HL-60 (cell line): ENCODE measurements around the gene KCNJ4.

ENCODE experiments used
- POLR2AphosphoS5 ChIP-seq: IDR thresholded peaks from 2 replicates; pipeline ENCODE4 v1.6.1; 2012; ENCODE audit warnings: low read depth
- REST ChIP-seq: IDR thresholded peaks from 2 replicates; pipeline ENCODE4 v1.6.1; 2012; ENCODE audit warnings: low read depth; ENCODE audit not compliant: insufficient replicate concordance
- TF ChIP-seq, protein P1 (sequence below): IDR thresholded peaks from one replicate; pipeline ENCODE4 v1.5.1; 2011; ENCODE audit warnings: low read length, control low read depth, inconsistent platforms; ENCODE audit not compliant: insufficient read depth

DNA sequence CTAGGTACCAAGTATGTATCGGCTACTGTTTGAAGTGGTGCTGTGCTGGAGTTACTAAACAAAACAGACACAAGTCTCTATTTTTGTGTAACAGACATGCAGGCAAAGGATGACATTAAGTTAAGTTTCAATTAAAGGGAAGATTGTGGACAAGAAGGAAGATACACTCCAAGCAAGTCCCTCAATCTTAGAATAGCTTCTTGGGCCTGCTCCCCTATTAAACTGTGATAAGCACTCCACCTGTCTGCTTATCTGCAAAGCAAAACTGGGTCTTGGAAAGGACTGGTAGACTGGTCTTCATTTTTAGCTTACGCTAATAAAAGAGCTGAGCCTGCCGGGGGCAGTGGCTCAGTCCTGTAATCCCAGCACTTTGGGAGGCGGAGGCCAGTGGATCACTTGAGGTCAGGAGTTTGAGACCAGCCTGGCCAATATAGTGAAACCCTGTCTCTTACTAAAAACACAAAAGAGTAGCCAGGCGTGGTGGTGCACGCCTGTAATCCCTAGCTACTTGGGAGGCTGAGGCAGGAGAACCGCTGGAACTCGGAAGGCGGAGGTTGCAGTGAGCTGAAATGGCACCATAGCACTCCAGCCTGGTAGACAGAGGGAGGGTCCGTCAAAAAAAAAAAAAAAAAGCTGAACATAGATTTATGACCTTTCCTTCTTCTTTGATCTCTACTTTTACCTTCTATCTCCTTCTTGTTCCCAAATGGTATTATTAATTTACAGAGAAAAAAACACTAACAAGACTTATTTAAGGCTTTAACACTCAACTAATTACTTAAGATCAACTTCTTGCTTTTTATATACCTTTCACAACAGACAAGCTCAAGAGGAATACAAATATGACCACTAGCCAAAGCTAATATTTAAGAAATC, 47.0 kb upstream of the KCNJ4 start:
- TF ChIP-seq, protein P1, sequence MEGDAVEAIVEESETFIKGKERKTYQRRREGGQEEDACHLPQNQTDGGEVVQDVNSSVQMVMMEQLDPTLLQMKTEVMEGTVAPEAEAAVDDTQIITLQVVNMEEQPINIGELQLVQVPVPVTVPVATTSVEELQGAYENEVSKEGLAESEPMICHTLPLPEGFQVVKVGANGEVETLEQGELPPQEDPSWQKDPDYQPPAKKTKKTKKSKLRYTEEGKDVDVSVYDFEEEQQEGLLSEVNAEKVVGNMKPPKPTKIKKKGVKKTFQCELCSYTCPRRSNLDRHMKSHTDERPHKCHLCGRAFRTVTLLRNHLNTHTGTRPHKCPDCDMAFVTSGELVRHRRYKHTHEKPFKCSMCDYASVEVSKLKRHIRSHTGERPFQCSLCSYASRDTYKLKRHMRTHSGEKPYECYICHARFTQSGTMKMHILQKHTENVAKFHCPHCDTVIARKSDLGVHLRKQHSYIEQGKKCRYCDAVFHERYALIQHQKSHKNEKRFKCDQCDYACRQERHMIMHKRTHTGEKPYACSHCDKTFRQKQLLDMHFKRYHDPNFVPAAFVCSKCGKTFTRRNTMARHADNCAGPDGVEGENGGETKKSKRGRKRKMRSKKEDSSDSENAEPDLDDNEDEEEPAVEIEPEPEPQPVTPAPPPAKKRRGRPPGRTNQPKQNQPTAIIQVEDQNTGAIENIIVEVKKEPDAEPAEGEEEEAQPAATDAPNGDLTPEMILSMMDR, result no peak
- TF ChIP-seq POLR2AphosphoS5 (no peak), REST (no peak)
